ES-I3 (cell line): ENCODE results near the gene YWHAG.
"Not testable (repeated sequence)": the region's sequence is repeated elsewhere in the genome, so short reads cannot be mapped to it uniquely, and the experiment has no call there.

Experiments
- H3K36me3 ChIP-seq: 2 replicates; pipeline ENCODE4 v1.6.1; 2013; ENCODE audit warnings: mild to moderate bottlenecking, low read length, control low read depth, moderate library complexity; ENCODE audit not compliant: insufficient read depth
- H3K4me1 ChIP-seq: 2 replicates; pipeline ENCODE4 v1.6.1; 2013; ENCODE audit warnings: mild to moderate bottlenecking, control low read depth, low read length; ENCODE audit not compliant: insufficient read depth
- H3K9ac ChIP-seq: 2 replicates; pipeline ENCODE4 v1.6.1; 2013; ENCODE audit warnings: low read depth, mild to moderate bottlenecking, low read length, moderate library complexity
- H3K9me3 ChIP-seq: 2 replicates; pipeline ENCODE4 v1.6.1; 2013; ENCODE audit warnings: mild to moderate bottlenecking, low read length, moderate library complexity; ENCODE audit not compliant: control insufficient read depth, insufficient read depth

The YWHAG gene

GRCh38 chr7:76294344-76295024 lies 64.3 kb downstream of the YWHAG start:
- Histone ChIP-seq H3K9ac (peak overlapping the region; percentile 29; the same call in 1 of the 2 replicates), H3K36me3 (no peaks in the 10 kb centered on the region), H3K9me3 (no peaks in the 10 kb centered on the region), H3K4me1 (peaks cover 24% of the 10 kb centered on the region)

- Histone ChIP-seq H3K4me1 (peaks cover 26% of the 10 kb centered on the region), H3K36me3 (no peaks in the 10 kb centered on the region), H3K9me3 (no peaks in the 10 kb centered on the region), H3K9ac (no peak overlapping the region)
Measured at GRCh38 chr7:76293407-76293901, 65.3 kb downstream of the YWHAG start.

DNA sequence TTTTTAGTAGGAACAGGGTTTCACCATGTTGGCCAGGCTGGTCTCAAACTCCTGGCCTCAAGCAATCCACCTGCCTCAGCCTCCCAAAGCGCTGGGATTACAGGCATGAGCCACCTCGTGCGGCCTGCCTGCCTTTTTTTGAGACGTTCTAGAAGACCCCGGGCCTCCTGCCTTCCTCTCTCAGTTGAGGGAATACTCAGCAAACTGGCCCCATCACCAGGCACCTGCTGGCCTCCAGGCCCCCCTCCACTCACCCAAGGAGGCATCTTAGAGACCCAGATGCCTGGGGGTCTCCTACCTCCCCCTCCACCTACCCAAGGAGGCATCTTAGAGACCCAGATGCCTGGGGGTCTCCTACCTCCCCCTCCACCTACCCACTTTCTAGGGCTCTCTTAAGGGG lies 65.9 kb downstream of the YWHAG start:
- not testable (repeated sequence) for H3K36me3 ChIP-seq, H3K9ac ChIP-seq, H3K9me3 ChIP-seq
- peaks cover 26% of the 10 kb centered on the region for H3K4me1 ChIP-seq

- Histone ChIP-seq H3K9me3 (no peaks in the 10 kb centered on the region), H3K4me1 (peaks cover 29% of the 10 kb centered on the region), H3K36me3 (no peaks in the 10 kb centered on the region), H3K9ac (peak overlapping the region; percentile 36)
Measured at GRCh38 chr7:76292213-76292573, 66.6 kb downstream of the YWHAG start.

DNA sequence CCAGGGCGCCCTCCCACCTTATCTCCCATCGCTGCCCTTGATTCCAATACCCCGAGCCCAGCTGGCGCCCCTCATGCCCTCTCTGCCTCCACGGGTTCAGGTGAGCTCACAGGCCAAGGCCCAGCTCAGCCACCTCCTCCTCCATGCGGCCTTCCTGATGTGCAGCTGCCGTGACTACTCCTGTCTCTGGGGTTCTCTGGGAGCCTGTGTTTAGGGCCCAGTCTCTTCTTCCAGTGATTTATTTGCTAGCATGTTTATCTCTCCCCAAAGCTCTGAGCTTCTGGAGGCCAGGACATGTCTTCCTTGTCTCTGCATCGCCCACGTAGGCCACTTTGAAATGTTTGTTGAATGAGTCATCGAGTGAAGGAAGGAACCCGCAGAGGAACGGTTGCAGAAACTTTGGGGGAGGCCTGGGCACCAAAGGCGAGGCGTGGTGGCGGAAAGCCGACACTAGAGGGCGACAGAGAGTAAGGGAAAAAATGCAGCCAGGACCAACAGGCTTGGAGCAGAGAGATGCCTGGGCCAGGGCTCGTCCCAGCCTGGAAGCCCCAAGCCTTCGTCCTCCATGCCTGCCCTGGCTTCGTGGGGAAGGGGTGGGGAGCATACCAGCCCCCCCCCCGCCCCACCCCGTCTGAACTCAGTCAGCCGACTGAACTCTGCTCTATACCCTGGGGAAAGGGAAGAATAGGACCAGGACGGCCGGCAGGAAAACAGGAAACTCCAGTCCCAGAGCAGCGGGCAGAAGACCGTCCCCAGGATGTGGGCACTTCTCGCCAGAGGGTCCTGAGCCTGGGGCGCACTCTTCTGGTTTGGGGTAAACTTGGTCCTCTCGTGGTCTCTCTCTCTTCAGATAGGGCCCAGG lies 67.2 kb downstream of the YWHAG start:
- Histone ChIP-seq H3K36me3 (no peaks in the 10 kb centered on the region), H3K4me1 (peaks cover 31% of the 10 kb centered on the region), H3K9me3 (no peaks in the 10 kb centered on the region), H3K9ac (peak overlapping the region; percentile 36)

DNA sequence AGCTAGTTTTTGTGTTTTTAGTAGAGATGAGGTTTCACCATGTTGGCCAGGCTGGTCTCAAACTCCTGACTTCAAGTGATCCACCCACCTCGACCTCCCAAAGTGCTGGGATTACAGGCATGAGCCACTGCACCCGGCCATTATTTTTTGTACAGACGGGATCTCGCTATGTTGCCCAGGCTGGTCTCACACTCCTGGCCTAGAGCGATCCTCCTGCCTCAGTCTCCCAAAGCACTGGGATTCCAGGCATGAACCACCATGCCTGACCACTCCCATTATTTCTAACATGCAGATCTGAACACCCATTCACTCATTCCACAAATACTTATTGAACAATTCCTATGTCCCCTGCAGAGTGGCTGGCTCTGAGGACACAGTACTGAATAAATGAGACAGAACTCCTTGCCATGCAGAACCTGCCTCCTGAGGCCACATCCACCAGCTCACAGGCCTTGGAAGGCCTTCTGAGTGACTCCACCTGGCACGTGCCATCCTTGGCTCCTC lies 67.9 kb downstream of the YWHAG start:
- H3K9ac ChIP-seq, H3K9me3 ChIP-seq, H3K36me3 ChIP-seq: not testable (repeated sequence)
- H3K4me1 ChIP-seq: peaks cover 31% of the 10 kb centered on the region

DNA sequence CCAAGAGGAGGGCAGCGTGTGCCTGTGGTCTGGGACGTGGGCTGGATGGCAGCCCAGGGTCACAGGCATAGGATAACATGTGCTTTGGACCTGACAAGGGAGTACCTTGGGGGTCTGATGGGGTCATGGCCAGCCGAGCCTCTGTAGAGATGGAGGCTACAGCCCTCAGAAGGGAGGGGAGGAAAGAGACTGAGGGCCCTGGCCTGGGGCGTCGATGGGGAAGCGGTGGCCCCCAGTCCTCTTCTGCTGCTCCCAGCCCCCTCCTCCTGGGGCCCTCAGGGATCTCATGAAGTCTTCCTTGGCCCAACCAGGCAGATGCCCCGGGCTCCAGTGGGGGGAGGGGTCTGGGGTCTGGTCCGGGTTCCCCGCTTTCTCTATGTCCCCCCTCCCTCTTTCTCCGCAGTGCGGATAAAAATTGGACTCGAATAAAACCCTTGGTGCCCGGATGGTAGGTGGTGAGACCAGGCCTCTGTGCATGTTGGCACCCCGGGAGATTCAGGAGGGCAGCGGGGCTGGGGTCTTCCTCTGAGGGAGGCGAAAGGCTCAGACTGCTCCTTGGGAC lies 71.9 kb downstream of the YWHAG start:
- H3K9ac ChIP-seq: no peak overlapping the region

GRCh38 chr7:76285604-76286374 lies 73.0 kb downstream of the YWHAG start:
- Histone ChIP-seq H3K9ac (no peak overlapping the region), H3K4me1 (peaks cover 14% of the 10 kb centered on the region; the same call in 1 of the 2 replicates), H3K9me3 (no peaks in the 10 kb centered on the region), H3K36me3 (no peaks in the 10 kb centered on the region)

More for the DNA sequence above, 71.9 kb downstream of the YWHAG start:
- Histone ChIP-seq H3K4me1 (peaks cover 21% of the 10 kb centered on the region), H3K9me3 (no peaks in the 10 kb centered on the region), H3K36me3 (no peaks in the 10 kb centered on the region)

DNA sequence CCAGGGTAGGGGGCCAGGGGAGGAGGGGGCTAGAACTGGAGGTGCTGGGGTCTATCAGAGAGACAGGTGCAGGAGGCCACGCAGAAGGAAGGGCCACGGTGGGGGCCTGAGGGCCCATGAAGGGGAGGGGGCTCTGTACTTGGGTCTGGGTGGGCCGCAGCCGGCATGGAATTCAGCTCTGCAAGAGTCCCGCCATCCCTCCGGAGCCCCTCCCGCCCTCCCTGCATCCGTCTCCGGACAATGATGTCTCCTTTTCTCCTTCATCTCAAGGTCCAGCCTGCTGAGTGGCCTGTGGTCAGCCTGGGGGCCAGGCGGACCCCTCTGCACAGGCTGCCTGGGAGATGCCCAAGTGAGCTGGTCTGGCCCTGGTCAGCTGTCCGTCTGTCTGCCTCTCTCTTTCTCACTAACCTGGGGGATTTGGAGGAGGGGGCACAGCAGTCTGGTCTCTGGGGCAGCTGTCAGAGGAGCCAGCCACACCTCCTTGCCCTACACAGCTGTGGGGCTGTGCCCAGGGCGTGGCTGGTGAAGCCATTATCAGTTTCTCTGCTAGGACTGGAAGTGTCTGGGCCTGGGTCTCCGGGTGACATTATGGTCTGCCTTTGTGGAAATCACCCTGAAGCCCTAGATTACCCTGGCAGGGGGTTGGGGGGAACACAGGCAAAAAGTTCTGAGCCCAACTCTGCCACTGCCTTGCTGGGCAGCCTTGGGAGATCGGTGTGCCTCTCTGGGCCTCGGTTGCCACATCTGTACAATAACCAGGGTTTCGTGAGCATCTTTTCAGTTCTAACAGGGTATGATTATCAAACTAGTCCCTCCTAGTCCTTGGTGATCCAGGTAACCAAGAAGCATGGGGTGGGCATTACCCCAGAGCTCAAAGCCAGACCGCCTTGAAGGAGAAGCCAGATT lies 75.3 kb downstream of the YWHAG start:
- Histone ChIP-seq H3K9ac (peak overlapping the region; percentile 62; the same call in 1 of the 2 replicates), H3K9me3 (no peaks in the 10 kb centered on the region), H3K36me3 (no peaks in the 10 kb centered on the region), H3K4me1 (peaks cover 5% of the 10 kb centered on the region; the same call in 1 of the 2 replicates)

DNA sequence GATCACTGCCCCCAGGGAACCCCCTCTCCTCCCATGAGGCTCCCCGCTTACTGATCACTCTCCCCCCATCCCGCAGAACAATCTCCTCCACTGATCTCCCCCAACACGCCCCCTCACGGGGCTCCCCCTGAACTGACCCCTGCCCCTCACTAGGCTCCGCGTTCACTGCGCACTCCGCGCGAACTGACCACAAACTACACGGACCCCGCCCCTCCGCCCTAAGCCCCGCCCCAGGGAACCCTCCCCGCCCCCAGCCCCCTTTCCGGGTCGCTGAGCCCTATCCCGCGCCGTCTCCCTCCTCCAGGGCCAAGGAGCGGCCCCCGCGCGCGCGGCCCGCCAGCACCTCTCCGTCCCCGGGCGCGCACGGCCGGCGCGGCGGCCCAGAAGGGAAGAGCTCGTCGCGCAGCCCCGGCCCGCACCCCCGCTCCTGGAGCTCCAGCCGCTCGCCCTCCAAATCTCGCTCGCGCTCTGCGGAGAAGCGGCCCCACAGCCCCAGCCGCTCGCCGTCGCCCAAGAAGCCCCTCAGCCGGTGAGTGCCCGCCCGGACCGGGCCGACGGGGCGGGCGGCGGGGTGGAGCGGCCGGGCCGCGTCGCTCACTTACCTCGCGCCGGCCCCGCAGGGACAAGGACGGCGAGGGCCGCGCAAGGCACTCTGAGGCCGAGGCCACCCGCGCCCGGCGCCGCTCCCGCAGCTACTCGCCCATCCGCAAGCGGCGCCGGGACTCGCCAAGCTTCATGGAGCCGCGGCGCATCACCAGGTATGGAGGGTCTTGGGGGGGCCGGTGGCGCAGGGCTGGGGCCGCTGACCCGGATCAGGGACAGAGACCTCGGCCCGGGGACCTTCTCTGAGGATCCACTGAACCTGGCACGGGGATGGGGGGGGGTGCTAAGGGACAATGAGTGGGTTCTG lies 76.2 kb downstream of the YWHAG start:
- H3K36me3 ChIP-seq: no peaks in the 10 kb centered on the region
- no peaks in the 10 kb centered on the region for H3K9me3 ChIP-seq
- H3K9ac ChIP-seq: peak overlapping the region; percentile 62
- H3K4me1 ChIP-seq: peaks cover 5% of the 10 kb centered on the region; the same call in 1 of the 2 replicates

DNA sequence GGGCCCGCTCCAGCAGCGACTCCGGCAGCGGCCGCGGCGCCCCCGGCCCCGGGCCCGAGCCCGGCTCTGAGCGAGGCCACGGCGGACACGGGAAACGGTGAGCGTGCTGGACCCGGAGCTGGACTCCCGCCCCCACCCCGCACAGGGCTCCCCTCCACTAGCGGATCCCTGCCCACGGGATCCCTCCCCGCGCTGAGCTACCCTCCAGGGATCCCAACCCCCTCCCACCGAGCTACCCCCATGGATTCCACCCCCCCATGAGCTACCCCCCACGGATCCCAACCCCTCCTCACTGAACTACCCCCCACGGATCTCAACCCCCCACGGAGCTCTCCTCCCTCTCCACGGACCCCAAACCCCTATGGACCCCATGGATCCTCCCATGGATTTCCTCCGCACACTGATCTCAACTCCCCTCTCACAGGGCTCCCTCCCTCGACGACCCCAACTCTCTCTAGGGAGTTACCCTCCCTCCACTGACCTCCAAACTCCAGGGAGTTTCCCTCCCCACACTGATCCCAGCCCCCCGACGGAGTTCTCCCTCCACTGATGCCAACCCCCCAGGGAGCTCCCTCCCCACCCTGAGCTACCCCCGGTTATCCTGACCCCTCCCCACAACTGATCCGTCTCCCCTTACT lies 77.0 kb downstream of the YWHAG start:
- H3K9me3 ChIP-seq: no peaks in the 10 kb centered on the region
- no peaks in the 10 kb centered on the region for H3K4me1 ChIP-seq
- no peaks in the 10 kb centered on the region for H3K36me3 ChIP-seq
- H3K9ac ChIP-seq: peak overlapping the region; percentile 42; the same call in 1 of the 2 replicates
